LNCaP clone FGC (cell line): ENCODE data around the gene C19orf81.

Source experiments
- DNase-seq: peaks from one replicate; pipeline ENCODE4 v3.0.0-alpha.2; 2011; ENCODE audit warnings: low read depth
- H3K4me3 ChIP-seq: 2 replicates; pipeline ENCODE4 v1.5.1; 2011; ENCODE audit warnings: mild to moderate bottlenecking, low read depth, low read length, control low read depth
- TF ChIP-seq, protein P1 (sequence below): IDR thresholded peaks from 2 replicates; pipeline ENCODE4 v1.5.1; 2012; ENCODE audit warnings: mild to moderate bottlenecking; ENCODE audit not compliant: control insufficient read depth, insufficient read depth; ENCODE audit errors: extremely low read depth

C19orf81 gene

DNA sequence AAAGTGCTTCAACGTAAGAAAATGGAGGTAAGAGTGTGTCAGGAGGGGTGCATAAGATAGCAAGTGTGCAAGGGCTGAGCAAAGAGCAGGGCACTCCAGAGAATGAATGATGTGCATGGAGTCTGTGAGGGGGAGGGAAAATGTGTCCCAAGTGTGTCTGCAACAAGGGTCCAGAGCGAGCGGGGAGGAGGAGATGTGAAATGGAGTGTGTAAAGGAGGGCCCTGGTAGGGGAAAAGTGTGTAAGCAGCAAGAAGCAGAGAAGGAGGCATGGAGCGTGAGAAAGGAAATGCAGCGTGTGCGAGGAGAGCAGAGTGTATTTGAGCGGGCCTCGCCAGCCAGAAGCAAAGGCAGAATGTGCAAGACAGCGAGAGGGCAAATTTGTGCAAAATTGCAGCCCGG is 11.8 kb downstream of the C19orf81 start:
- DNase-seq, result no peak
- TF ChIP-seq, protein P1, sequence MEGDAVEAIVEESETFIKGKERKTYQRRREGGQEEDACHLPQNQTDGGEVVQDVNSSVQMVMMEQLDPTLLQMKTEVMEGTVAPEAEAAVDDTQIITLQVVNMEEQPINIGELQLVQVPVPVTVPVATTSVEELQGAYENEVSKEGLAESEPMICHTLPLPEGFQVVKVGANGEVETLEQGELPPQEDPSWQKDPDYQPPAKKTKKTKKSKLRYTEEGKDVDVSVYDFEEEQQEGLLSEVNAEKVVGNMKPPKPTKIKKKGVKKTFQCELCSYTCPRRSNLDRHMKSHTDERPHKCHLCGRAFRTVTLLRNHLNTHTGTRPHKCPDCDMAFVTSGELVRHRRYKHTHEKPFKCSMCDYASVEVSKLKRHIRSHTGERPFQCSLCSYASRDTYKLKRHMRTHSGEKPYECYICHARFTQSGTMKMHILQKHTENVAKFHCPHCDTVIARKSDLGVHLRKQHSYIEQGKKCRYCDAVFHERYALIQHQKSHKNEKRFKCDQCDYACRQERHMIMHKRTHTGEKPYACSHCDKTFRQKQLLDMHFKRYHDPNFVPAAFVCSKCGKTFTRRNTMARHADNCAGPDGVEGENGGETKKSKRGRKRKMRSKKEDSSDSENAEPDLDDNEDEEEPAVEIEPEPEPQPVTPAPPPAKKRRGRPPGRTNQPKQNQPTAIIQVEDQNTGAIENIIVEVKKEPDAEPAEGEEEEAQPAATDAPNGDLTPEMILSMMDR, result no peak
- no peak overlapping the region for H3K4me3 ChIP-seq

DNA sequence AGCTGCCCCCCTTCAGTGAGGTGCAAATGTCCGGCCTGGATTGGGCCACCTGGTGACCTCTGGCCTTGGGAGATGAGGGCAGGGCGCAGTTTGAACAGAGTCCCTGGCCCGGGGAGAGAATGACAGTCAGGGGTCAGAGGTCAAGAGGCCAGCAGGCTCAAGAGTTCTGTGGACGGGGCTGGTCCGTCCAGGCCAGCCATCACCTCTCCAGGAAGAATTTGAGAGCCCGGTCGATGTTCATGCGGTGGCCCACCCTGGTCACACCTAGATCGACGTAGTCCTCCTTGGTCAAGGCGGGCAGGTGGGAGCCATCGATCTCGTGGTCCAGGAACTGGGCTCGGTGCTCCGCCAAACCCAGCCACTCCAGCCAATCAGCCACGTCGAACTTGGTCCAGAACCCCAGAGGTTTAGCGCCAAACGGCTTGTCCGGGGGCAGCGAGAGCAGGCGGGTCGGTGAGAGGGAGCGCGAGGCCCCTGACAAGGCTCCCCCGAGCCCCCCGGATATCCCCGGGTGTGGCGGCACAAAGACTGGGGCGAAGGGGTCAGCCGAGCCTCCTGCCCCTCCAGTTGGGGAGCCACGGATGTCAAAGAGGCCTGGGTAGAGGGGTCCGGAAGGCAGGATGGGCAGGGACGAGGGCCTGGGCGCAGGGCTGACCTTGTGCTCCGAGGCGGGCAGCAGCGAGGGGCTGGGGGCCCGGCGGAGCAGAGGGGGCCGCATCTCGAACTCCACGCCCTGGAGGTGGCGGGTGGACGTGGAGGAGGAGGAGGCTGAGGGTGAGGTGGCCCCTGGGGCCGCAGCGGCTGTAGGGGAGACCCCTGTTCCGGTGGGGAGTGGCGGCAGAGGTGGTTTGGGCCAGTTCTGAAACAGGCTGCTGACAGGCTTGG is 12.8 kb downstream of the C19orf81 start:
- no peak overlapping the region for H3K4me3 ChIP-seq
- DNase-seq, result no peak
- TF ChIP-seq, protein P1, result no peak

DNA sequence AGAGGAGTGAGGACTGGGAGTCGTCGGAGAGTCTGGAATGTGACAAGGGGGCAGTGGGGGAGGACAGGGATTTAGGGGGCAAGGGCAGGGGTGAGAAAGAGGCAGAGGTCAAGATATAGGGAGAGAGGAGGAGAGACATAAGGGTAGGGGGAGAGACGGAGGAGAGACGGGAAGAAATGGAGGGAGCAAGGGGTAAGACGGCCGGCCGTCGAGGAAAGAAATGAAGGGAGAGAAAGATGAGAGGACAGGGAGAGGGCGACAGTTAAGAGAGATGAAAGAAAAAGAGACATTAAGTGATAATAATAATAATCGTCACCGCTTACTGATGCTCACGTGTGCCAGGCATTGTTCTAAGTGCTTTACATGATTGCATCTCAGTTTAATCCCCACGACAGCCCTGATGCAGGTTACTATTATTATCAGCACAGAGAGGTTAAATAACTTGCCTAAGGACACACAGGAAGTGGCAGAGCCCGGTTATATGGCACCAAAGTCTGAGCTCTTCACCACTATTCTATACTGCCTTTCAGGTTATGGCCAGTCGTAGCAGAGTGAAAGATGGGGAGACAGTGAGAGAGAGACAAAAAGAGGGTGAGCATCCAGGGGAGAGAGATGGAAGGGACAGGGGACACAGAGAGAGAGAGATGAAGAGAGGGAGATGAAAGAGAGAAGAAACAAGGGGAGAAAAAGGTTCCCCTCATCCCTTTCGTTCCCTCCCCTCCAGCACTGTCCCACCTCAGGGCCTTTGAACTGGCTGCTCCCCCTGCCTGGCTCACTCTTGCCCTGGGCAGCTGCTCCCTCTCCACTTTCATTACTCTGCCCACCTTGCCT is 13.6 kb downstream of the C19orf81 start:
- no peak for DNase-seq
- TF ChIP-seq, protein P1, result no peak
- H3K4me3 ChIP-seq, result no peak overlapping the region

DNA sequence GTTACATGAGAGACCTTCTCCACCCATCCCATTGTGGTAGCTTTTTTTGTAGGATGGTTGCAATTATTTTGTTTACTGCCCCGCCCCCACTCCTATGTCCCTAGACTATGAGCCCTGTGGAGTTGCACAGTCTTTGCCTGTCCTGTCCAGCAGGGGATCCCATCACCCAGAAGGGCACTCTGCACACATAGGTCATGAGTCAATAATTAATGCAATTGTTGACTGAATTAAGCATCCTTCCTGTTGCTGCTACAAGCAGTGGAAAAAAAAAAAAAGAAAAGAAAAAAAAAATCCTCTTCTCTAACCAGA is 14.2 kb downstream of the C19orf81 start:
- TF ChIP-seq, protein P1, result peak; percentile 17; the same call in 1 of the 2 replicates
- DNase-seq, result no peak
- no peak overlapping the region for H3K4me3 ChIP-seq

DNA sequence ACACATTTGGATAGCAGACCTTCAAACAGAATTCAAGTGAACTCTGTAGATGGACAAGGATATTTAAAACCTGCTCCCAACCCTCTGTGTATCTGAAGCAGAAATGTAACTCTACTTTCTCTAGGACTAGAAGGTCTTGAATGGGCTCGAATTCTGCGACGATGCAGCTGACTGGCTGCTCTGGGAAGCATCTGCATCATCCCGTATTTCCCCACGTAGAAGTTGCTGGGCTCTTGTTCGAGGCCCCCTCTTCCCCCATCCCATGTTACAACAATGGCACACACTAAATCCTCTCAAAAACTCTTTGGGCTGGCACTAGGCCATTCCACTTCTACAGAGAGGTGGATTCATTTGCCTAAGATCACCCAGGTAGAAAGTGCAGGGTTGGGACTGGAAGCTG is 15.0 kb downstream of the C19orf81 start:
- no peak for DNase-seq
- H3K4me3 ChIP-seq, result no peak overlapping the region
- TF ChIP-seq, protein P1, result no peak

DNA sequence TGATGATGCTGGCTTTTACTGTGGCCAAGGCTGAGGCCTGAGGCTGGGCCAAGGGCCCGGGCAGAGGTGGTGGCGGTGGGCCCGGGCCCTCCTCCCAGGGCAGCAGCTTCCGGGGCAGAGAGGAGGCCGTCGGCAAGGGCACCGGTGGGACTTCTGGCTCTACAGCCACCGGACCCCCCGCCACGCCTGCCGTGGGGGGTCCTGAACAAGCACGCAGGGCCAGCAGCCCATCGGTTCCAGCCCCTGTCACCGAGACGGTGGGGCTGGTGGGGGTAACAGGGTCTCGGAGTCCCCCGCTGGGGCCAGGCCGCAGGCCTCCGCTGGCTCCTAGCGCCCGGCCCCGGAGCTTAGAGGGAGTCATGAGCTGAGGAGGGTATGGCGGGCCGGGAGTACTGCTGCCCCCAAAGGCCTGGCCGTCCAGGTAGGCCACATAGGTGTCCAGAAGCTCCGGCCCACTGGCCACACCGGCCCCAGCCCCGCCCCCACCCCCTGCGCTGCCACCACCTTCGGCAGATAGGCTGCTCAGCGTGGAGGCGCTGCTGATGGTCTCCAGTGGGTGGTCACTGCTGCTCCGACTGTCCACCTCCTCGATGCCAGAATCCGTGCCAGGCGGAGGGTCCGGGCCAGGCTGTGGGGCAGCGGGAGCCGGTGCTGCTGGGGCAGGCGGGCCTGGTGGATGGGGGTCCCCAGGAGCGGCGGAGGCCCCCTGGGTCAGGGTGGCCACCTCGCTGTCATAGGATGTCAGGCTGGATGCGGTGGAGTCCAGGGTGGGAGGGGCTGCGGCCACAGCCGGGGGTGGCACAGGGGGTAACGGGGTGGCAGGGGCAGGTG is 17.3 kb downstream of the C19orf81 start:
- DNase-seq, result no peak
- TF ChIP-seq, protein P1, result no peak
- no peak overlapping the region for H3K4me3 ChIP-seq
